MV-4-11 (cell line): ENCODE data around the gene GRM4.

Experiments
- DNase-seq: peaks from one replicate; lab custom pipeline; 2025; lab: John Stamatoyannopoulos, UW

GRM4 gene

DNA sequence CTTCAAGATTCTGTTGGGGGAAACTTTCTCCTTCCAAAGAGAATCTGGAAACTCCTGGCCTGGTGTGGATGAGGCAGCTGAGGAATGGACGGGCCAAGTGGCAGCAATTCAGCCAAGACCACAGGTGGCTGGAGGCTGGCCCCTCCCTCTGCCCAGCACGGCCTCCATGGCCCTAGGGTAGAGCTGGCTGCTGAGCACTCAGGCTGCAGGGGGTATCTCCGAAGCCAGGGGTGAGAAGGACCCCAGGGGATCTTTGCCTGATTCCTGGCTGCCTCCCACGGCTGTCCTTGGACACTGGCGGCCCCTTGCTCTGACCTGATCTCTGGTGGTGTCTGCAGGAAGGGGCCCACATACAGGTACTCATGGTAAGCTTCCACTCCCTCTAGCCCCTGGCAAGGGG lies 39.0 kb downstream of the GRM4 start:
- no peak for DNase-seq

DNA sequence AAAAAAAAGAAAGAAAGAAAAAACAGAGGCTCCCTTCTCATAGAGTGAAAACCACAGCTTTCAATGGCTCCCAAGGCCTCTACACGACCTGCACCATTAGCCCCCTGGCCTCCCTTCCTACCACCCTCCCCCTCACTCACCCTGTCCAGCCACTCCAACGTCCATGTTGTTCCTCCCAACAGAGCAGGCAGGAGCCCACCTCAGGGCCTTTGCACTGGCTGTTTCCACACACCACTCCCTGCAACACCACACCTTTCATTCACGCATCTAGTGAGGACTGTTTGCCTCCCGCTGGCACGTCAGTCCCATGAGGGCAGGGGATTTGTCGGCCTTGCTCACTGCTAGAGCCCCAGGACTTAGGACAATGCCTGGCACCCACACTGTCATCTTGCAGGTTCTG lies 39.5 kb downstream of the GRM4 start:
- DNase-seq: no peak

DNA sequence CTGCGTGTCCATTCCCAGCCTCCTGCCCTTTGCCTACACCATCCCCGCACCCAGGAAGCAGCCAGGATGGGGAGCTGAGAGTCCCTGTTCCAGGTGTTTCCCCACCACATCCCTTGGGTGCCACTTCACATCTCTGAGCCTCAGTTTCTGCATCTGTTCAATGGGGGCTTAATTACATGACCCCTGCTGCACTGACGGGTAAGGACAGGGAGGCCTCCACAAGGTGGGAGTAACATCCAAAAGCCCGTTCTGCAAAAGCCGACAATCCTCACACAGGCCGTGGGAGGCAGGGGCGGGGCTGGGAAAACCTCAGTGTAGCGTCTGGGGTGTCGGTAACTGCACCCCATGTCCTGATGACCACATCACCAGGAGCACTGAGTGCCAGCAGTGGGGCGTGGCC lies 41.3 kb downstream of the GRM4 start:
- DNase-seq: no peak

DNA sequence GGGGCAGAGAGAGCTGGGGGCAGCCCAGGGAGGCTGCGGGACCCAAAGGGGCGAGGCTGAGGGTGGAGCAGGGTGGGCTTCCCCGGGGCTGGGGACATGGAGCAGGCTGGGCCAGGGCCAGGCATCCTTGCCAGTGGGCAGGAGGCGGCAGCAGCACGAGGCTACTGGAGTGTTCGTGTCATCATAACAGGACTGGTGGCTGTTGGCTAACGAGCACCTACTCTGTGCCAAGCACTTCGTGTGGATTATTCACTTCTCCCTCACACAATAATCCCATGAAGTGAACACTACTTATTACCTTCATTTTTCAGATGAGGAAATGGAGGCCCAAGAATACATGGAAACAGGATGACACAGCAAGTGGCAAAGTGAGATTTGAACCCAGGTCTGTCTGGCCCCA lies 41.7 kb downstream of the GRM4 start:
- DNase-seq: no peak

DNA sequence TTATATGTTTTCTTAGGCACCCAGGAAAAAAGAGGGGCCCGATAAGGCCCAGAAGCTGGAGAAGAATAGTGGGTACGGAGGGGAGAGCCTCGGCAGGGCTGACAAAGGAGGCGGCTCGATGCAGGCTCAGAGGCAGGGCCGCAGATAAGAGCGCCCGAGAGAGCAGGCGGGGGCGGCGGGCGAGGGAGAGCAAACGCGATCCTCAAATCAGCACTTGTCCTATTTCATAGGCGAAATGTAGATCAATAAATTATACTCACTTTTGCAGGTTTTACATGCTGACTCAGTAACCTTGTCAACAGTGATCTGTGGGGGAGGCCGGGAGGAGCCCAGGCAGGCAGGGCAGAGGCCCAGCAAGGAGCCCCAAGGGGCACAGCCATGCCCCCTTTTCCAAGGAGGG lies 42.6 kb downstream of the GRM4 start:
- DNase-seq: no peak

DNA sequence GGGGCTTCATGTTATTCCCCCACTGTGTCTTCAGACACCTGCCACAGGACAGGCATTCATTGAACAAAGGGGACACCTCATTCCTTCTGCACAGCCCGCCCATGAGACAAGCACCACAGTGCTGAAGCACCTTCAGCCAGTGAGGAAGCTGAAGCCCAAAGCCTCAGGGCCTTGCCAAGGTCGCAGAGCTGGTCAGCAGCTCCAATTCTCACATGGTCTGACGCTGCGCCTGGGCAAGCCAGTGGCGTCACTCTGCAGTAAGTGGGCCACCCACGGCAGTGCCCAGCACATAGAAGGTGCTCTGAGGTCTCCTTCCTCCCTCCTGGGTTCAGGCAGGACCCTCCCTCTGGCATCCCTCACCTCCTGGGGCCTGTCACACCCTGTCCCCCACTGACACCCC lies 43.2 kb downstream of the GRM4 start:
- DNase-seq: no peak

DNA sequence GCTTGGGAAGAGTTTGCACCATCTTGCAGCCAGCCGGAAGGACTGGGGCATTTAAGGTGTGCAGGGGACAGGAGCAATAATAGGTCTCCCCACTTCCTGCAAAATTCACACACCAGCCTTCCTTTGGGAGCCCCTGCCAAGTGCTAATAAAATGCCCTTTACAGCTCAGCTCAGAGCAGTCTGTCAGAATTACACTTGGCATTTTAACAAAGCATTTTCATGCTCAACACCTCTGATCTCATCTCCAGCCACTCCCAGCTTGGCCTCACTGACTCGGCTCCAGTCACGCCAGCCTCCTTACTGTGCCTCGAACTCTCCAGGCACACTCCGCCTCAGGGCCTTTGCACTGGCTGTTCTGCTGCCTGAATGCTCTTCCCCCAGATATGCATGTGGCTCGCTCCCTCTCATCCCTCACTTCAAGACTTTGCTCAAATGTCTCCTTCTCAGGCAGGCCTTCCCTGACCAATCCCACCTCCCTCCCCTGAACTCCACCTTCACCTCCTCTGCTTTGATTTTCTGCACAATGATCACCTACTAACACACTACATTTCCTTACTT lies 43.7 kb downstream of the GRM4 start:
- no peak for DNase-seq

DNA sequence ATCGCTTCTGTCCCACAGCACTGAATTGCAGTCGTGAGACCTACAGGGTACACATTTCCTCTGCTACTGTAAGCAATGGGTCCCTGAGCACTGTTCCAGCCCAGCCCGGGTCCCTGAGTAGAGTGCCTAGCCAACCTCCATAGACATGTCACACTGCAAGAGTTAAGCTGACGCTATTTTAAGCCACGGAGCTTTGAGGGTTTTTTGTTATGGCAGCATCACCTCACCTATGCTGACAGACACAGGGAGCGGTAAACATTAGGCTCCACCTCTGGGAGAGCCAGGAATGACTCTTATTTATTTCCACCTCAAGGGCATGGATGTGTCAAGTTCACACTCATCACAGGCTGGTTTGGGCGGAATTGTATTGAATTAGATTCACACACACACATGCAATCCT lies 45.1 kb downstream of the GRM4 start:
- no peak for DNase-seq

DNA sequence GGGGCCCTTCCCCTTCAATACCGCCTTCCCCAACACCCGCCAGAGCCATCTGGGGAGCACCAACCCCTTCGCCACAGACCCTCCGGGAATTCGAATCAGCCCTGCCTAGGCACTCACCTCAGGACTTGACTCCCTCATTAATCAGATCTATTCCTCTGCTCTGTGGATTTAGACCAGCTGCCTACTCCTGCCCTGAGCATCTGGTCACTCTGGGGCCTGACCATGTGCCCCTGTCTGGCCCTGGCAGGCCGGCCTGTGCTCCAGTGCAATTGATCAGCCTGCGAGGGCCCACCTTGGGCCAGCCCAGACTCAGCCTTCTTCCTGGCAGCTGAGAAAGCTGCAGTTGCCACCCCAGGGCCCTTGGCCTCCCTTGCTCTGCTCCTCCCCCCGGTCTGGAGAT lies 46.0 kb downstream of the GRM4 start:
- no peak for DNase-seq

DNA sequence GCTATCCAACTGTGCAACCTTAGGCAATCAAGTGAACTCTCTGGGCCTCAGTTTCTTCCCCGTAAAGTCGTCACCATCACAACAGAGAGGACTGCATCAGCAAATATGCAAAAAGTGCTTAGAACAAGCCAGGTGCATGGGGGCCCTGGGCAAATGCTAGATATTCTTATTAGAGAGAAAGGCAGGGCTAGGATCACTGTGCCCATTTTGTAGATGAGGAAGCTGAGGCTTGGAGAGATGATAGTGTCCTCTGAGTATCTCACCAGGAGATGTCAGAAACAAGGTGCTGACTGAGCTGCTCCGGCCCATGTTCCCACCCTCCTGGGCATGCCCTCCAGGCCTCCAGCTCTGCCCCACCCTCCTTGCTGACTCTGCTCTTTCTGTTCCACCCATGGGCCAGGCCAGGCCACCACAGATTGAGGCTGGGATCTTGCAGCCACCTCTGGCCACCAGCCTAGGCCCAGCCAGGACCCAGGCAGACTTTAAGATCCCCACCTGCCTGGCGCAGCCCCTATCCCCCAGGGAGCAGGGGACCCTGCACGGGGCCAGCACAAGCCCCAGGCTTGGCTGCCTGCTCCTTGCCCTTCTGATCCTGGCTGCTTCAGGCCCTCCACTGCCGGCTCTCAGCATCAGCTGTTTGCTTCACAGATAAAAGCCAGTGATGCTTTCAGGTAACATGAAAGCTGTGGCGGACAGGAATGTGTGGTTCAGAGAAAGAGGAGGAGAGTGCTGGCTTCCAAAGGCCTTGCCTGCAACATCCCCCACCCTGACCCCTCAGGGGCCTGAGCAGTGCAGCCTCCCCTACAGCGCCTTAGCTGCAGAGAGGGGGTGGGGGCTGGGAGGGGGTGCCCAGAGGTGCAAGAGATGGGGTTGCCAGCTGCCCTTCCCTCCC lies 47.6 kb downstream of the GRM4 start:
- DNase-seq: no peak

DNA sequence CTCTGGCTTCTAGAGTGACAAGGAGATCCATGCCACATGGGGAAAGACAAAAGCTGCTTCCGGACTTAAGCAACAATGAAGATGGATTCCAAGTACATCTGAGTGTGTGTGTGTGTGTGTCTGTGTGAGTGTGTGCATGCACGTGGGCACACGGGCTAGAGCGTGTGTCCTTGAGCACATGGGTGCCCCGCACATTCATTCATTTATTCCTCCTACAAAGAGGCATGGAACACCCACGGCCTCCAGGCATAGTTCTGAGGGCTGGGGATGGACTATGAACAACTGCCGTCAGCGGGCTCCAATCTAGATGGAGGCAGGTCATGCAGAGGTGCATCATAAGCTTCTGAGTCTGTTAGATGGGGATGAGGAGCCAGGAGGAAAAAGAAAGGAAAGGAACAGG lies 49.1 kb downstream of the GRM4 start:
- no peak for DNase-seq

DNA sequence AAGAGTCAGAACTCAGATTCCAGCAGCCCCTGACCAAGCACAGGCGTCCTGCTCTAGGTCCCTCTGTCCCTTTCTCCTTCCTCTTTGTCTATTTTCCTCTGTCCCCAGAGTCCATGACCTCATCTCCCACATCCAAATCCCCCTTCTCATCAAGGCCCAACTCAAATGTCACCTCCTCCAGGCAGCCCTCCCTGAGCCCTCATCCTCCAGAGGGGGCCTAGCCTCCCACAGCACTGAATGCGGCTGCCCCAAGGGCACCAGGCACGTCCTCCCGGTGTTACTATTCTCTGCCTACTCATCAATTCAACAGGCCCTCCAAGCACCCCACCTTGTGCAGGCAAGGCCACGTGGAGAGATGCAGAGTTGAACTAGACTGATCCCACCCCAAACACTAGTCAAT lies 49.7 kb downstream of the GRM4 start:
- no peak for DNase-seq

DNA sequence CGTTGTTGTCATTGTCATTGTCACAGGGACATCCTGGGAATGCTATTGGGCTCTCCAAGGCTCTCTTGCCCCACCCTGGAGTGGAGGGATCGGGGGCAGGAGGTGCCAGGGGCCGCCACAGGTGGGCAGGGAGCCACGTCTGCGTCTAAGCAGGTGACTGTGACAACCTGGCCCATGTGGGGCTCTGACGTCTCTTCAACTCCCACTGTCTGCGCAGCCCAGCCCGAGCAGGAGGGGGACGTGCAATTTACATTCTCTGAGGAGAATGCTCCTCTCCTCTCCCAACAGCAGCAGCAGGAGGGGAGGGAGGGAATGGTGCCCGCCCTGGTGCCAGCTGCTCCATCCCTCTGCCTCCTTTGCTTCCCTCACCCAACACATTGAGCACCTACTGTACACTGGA lies 50.1 kb downstream of the GRM4 start:
- no peak for DNase-seq

DNA sequence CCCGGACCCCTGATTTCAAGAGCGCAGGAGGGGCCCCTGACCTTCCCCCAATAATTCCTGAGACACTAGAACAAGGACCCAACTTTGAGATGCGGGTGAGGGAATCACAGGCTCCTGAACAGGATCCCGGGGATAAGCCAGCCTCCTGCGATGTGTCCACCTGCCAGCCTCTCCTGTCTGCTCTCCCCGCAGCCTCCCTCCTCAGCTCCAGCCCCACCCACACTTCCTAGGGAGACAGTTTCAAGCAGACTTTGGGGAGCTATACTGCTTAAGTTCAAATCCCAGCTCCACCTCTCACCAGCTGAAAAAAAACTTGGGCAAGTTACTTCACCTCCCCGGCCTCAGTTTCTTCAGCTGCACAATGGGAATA lies 50.8 kb downstream of the GRM4 start:
- DNase-seq: no peak

DNA sequence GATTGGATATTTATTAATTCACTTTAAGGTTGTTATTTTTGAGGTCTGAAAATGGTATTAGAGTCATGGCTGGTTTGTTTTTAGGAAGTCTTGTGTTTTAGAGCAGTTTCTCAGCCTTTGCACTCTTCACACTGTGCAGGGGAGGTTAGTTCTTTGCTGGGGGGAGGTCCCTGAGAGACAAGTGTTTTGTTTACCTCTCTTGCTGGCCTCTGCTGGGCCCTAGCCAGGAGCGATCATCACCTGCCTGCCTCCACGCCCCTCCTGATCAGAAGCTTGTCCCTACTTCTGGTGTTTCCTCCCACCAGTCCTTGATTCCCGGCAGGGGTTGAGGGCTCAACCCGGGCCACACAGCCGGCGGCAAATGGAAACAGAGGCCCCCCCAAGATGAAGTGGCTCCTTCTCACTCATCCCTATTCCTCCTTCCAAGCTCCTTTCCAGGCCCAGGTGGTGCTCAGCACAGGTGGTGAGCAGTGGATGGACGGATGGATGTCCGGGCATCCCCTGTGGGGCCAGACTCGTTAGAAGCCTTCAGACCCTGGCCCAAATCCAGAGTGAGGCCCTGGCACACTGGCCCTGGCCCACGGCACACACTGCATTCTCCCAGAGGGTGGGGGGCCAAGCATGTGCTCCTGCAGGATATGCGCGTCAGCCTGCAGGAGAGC lies 51.3 kb downstream of the GRM4 start:
- DNase-seq: no peak

DNA sequence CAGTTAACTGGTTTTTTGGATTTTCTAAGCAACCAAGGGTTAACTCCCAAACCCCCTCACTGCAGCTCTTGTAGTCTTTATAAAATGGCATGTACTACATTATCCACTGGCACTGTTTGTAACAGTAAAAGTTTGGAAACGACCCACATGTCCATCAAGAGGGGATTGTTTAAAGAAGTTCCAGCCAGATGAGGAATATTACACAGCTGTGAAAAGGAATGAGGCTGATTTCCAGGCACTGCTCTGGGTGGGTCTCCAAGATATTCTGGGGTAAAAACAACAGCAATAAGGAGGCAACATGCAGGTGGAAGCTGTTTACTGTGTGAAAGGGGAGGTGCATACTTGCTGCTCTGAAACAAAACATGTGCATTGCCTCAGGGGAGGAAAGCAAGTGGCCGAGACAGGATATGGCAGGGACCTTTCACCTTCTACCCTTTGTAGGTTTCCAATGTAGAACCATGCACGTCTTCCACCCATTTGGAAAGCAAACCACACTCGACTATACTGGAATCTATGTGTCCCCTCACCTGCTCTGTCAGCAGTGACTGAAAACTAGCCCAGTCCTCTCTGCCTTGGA lies 51.9 kb downstream of the GRM4 start:
- DNase-seq: no peak

DNA sequence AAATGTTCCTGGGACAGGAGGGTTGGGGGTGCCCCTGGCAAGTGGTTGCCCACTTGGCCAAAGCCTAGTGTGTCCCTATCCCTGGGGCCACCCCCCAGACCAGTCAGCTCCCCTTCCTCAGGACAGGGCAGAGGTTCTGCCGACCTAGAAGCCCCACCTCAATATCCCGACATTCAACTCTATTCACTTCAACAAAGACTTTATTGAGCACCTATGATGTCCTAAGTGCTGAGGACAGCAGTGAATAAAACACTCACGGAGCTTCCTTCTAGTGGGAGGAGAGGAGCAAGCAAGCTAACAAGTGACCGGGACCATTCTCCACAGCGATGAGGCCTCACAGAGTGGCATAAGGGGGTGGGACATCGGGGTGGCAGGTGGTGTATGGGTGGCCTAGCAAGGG lies 52.7 kb downstream of the GRM4 start:
- DNase-seq: no peak

DNA sequence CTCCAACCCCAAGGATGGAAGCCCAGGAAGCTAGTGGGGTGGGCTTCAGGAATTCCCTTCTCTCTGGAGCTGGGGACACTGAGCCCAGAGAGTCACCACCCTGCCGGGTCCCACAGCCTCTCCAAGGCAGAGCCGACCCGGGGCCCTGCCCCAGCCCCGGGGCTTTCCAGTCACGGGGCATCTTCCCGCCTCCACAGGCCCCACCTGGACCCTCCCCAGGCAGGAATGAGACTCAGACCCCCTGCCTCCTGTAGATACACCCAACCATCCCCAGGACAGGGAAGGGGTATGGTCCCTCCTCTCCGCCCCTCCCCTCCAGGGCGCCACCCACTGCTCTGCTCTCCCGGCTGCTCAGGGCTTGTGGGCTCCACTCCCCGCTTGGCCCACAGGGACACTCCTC lies 53.3 kb downstream of the GRM4 start:
- no peak for DNase-seq

DNA sequence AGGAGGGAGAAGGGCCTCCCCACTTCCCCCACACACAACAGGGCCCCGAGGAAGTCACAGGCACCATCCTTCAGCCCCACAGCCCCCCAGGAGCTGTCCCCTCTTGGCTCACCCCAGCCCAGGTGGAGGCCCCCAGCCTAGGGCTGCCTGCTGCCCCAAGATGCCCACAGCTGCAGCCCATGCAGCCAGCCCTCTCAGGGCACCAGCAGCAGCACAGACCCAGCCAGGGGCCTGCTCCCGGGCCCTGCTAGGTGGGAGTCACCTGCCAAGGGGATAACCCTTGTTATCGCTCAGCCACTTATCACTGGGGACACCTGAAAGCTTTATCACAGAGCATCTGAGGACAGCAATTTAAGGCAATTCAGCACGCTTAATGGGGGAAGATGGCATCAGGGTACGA lies 55.0 kb downstream of the GRM4 start:
- no peak for DNase-seq

DNA sequence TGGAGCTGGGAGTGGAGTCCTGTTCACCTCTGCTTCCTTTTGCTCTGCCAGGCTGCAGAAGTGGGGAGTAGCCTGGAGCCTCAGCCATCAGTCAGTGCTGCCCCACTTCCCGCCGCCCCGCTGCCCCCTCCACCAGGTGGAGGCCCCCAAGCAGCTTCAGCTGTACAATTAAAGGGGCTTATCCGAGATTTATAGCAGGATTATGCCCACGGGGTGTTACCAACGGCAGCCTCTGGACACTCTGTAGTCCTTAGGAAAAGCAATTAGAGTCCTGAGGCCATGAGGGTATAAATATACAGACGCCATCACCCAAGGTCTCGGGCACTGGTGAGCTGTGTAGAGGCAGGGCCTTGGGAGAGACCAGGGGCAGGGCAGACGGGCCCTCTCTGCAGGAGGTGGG lies 55.4 kb downstream of the GRM4 start:
- no peak for DNase-seq

DNA sequence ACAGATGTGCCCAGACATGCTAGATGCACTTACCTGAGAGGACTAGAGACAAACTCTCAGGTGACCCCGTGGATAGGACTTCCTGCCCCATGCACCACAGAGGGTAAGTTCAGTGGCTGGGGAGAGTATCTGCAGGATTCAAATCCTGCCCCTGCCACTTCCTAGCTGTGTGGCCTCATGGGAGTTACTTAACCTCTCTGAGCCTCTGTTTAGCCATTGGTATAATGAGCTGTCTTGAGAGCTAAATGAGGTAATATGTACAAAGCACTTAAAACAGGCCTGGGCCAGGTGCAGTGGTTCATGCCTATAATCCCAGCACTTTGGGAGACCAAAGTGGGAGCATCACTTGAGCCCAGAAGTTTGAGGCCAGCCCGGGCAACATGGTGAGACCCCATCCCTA lies 59.3 kb downstream of the GRM4 start:
- DNase-seq: no peak

DNA sequence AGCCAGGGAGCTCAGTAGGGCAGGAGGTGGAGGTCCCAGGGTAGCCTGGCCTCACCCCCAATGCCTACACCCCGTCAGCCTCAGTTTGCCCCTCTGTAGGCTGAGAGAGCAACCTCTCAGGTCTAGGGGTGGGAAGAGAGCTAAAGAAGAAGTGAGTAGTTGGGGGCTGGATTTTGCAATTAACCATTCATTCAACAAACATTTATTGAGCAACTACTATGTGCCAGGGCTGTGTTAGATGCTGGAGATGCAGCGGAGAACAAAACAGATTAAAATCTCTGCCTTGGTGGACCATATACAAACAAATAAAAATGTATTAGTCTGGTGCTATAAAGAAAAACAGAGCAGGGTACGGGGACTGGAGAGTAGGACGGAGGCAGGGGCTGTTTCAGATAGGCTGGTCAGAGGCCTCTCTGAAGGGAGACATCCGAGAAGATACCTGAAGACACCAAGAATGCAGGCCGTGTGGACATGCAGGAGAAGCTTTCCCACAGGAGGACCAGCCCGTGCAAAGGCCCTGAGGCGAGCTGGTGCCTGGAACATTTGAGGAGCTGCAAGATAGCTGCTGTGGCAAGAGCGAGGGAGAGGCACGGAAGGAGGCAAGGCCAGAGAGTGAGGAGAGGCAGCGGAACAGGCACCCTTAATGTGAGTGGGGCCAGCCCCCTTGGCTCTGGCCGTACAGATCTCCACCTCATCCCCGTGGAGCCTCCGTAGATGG lies 60.3 kb downstream of the GRM4 start:
- DNase-seq: no peak
